Upper lobe of left lung (tissue), 4 donors: ENCODE measurements around the gene ITGA11.

Experiments used
- CTCF ChIP-seq, 6 experiments: fragments of 450-650 bp in 4 of 6; fragments of 200-600 bp in 2 of 6; sonication (generic) in 2 of 6; IDR thresholded peaks; one replicate each; pipeline ENCODE4 v1.5.1; 2016 to 2019; ENCODE audit warnings: antibody characterized with exemption in 6 of 6
- EP300 ChIP-seq, 4 donors: sonication (generic); formaldehyde crosslinking; IDR thresholded peaks; one replicate each; pipeline ENCODE4 v1.5.1; 2017; ENCODE audit warnings: antibody characterized with exemption in 4 of 4, control low read depth in 2 of 4
- POLR2A ChIP-seq, 4 donors: fragments of 450-650 bp; IDR thresholded peaks; one replicate each; pipeline ENCODE4 v1.5.1; 2016 to 2017; ENCODE audit warnings: antibody characterized with exemption in 4 of 4, mild to moderate bottlenecking in 2 of 4
- POLR2AphosphoS5 ChIP-seq, 2 donors: sonication (generic); formaldehyde crosslinking; IDR thresholded peaks; one replicate each; pipeline ENCODE4 v1.5.1; 2017; ENCODE audit warnings: antibody characterized with exemption in 2 of 2

- TF ChIP-seq CTCF (IDR thresholded peaks at IDR 0.05) (no peak), POLR2A (IDR thresholded peaks at IDR 0.05) (no peak), EP300 (IDR thresholded peaks at IDR 0.05) (no peak), POLR2AphosphoS5 (IDR thresholded peaks at IDR 0.05) (no peak)
These were observed 142.9 kb downstream of the ITGA11 start for GRCh38 chr15:68289057-68289456.
